ENCODE data around the gene DNAJB8. TPM values are rescaled to one million over a fixed set of nuclear protein-coding genes. Genes with fewer than 3 reads are reported as not detected.

DNAJB8 gene
- total RNA-seq, 1 experiment from 2014 or later, result not detected

- CTCF ChIA-PET, result interaction anchor here (0.7 to 1.5 kb wide), 2 partner anchors 62 to 73 kb away, joined by 3 to 4 read pairs; no protein-coding TSS in a partner anchor
- Mint-ChIP-seq H3K4me1 (ENCODE audit: insufficient read depth, unreplicated experiment) (no peaks in the 10 kb centered on the region), H3K4me3 (ENCODE audit: unreplicated experiment) (no peak overlapping the region), H3K27ac (ENCODE audit: low read depth, unreplicated experiment) (no peak overlapping the region), H3K27me3 (ENCODE audit: insufficient read depth, unreplicated experiment) (peaks cover 64% of the 10 kb centered on the region), H3K36me3 (ENCODE audit: insufficient read depth, unreplicated experiment) (no peaks in the 10 kb centered on the region), H3K9me3 (ENCODE audit: unreplicated experiment) (no peaks in the 10 kb centered on the region)
- BruUV-seq (replicated peaks), result no TSS peak
- intact Hi-C loops (cut with micrococcal nuclease), result no loop called here
- no peak for TF ChIP-seq CTCF (IDR thresholded peaks at IDR 0.05; ENCODE audit: unreplicated experiment)
- POLR2A ChIA-PET, result interaction anchor here (0.7 kb wide), 1 partner anchor 52 kb away, joined by 3 read pairs; no protein-coding TSS in a partner anchor
- DNase-seq (ENCODE audit: unreplicated experiment), result no peak
Measured at GRCh38 chr3:128435058-128435457, 31.6 kb downstream of the DNAJB8 start.

DNA sequence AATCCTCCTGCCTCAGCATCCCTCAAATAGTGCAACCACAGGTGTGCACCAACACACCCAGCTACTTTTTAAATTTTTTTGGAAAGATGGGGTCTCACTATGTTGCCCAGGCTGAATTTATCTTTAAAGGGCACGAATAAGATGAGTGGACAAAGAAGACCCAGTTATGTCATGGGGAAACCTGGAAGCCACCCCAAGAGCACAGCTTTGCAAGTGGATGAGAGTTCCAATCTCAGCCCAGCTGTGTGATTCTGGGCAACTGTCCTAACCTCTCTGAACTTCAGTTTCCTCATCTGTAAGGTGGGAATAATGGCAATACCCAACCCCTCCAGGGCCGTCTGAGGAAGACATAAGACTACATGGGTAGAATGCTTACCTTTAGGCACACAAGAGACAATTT is 32.2 kb downstream of the DNAJB8 start:
- CTCF ChIA-PET, result interaction anchor here (0.8 to 1.5 kb wide), 2 partner anchors 17 to 62 kb away, joined by 3 to 4 read pairs; no protein-coding TSS in a partner anchor
- no peak overlapping the region for H3K27ac Mint-ChIP-seq (ENCODE audit: low read depth, unreplicated experiment)

GRCh38 chr3:128433837-128434165 is 32.9 kb downstream of the DNAJB8 start:
- CTCF ChIA-PET, result interaction anchor here (1.5 kb wide), 1 partner anchor 63 kb away, joined by 4 read pairs; no protein-coding TSS in a partner anchor
- no TSS peak for BruUV-seq (replicated peaks)
- H3K27ac Mint-ChIP-seq (ENCODE audit: low read depth, unreplicated experiment), result no peak overlapping the region
- no peaks in the 10 kb centered on the region for H3K4me1 Mint-ChIP-seq (ENCODE audit: insufficient read depth, unreplicated experiment)
- intact Hi-C loops (cut with micrococcal nuclease), result no loop called here
- no peak overlapping the region for H3K4me3 Mint-ChIP-seq (ENCODE audit: unreplicated experiment)
- peaks cover under 1% of the 10 kb centered on the region for H3K36me3 Mint-ChIP-seq (ENCODE audit: insufficient read depth, unreplicated experiment)
- DNase-seq (ENCODE audit: unreplicated experiment), result no peak
- H3K9me3 Mint-ChIP-seq (ENCODE audit: unreplicated experiment), result no peaks in the 10 kb centered on the region
- H3K27me3 Mint-ChIP-seq (ENCODE audit: insufficient read depth, unreplicated experiment), result peaks cover 59% of the 10 kb centered on the region
- POLR2A ChIA-PET, result interaction anchor here (0.7 kb wide), 1 partner anchor 8 kb away, joined by 3 read pairs; no protein-coding TSS in a partner anchor
- no peak for TF ChIP-seq CTCF (IDR thresholded peaks at IDR 0.05; ENCODE audit: unreplicated experiment)

More for the DNA sequence above, 32.2 kb downstream of the DNAJB8 start:
- Mint-ChIP-seq H3K27me3 (ENCODE audit: insufficient read depth, unreplicated experiment) (peaks cover 64% of the 10 kb centered on the region), H3K9me3 (ENCODE audit: unreplicated experiment) (no peaks in the 10 kb centered on the region), H3K4me3 (ENCODE audit: unreplicated experiment) (no peak overlapping the region), H3K4me1 (ENCODE audit: insufficient read depth, unreplicated experiment) (no peaks in the 10 kb centered on the region), H3K36me3 (ENCODE audit: insufficient read depth, unreplicated experiment) (no peaks in the 10 kb centered on the region)
- POLR2A ChIA-PET, result interaction anchor here (0.7 kb wide), 2 partner anchors 9 to 53 kb away, joined by 3 read pairs; no protein-coding TSS in a partner anchor
- intact Hi-C loops (cut with micrococcal nuclease), result no loop called here
- TF ChIP-seq CTCF (IDR thresholded peaks at IDR 0.05; ENCODE audit: unreplicated experiment), result no peak
- no TSS peak for BruUV-seq (replicated peaks)
- DNase-seq (ENCODE audit: unreplicated experiment), result no peak

DNA sequence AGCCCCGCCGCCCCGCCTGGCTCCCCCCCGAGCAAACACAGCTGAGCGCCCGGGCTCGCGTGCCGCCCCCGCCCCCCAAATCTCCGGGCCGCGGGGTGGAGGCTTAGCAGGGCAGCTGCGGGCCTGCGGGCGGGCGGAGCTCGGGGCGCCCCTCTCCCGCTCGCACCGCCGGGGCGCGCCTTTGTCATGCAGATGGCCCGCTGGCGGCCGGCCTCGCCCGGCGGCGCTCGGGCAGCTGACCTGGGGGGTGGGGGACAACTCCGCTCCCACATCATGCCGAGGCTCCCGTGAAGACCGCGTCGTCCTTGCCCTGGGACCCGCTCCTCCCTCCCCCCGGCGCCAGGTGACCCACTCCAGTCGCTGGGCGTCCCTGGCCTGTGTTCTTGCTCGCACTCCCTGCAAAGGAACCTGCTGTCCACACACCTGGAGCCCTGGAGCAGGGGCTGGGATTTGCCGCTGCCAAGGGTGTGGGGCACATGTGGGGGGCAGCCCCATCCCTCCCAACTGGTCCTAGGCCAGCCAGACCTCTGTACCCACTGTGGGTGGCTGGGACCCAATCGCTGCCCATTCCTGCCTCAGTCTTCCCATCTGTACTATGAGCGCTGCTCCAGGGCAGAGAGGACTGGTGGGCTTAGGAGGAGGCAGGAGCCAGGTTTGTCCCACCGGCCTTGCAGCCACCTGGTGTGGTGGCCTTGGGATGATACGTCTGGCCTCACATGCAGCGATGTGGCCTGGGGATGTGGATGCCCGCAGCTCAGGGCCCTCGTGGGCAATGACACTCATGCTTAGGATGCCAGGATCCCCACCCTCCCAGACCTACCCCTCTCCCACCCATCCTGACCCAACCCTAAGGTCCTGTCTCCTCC is 33.5 kb downstream of the DNAJB8 start:
- POLR2A ChIA-PET, result no interaction called here

More for the DNA sequence above, 33.5 kb downstream of the DNAJB8 start:
- Mint-ChIP-seq H3K27ac (ENCODE audit: low read depth, unreplicated experiment) (no peak overlapping the region), H3K4me1 (ENCODE audit: insufficient read depth, unreplicated experiment) (no peaks in the 10 kb centered on the region), H3K27me3 (ENCODE audit: insufficient read depth, unreplicated experiment) (peaks cover 59% of the 10 kb centered on the region), H3K36me3 (ENCODE audit: insufficient read depth, unreplicated experiment) (peaks cover 6% of the 10 kb centered on the region), H3K4me3 (ENCODE audit: unreplicated experiment) (no peak overlapping the region), H3K9me3 (ENCODE audit: unreplicated experiment) (no peaks in the 10 kb centered on the region)
- BruUV-seq (replicated peaks), result no TSS peak
- TF ChIP-seq CTCF (IDR thresholded peaks at IDR 0.05; ENCODE audit: unreplicated experiment), result no peak
- CTCF ChIA-PET, result interaction anchor here (0.7 kb wide), 1 partner anchor 111 kb away, joined by 3 read pairs; no protein-coding TSS in a partner anchor
- DNase-seq (ENCODE audit: unreplicated experiment), result no peak
- intact Hi-C loops (cut with micrococcal nuclease), result no loop called here
